ENCODE measurements around the gene EFCAB12.

DNA sequence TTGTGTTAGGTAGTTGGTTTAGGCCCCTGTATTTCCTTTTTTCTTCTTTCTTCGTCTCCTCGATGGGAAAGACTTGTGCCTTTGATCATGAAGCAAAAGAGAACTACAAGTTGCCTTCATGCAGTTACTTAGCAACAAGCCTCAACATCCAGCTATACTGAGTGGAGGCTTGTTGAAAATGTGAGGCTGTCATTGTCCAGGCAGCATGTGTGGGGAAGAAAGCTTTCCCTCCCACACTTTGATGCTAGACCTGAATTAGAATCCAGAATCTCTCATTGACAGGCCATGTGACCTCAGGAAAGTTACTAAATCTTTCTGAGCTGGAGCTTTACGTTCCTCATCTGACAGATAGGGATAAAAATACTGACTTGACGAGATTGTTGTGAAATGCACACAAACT lies 35.3 kb upstream of the EFCAB12 start:
- TF ChIP-seq, protein P1, sequence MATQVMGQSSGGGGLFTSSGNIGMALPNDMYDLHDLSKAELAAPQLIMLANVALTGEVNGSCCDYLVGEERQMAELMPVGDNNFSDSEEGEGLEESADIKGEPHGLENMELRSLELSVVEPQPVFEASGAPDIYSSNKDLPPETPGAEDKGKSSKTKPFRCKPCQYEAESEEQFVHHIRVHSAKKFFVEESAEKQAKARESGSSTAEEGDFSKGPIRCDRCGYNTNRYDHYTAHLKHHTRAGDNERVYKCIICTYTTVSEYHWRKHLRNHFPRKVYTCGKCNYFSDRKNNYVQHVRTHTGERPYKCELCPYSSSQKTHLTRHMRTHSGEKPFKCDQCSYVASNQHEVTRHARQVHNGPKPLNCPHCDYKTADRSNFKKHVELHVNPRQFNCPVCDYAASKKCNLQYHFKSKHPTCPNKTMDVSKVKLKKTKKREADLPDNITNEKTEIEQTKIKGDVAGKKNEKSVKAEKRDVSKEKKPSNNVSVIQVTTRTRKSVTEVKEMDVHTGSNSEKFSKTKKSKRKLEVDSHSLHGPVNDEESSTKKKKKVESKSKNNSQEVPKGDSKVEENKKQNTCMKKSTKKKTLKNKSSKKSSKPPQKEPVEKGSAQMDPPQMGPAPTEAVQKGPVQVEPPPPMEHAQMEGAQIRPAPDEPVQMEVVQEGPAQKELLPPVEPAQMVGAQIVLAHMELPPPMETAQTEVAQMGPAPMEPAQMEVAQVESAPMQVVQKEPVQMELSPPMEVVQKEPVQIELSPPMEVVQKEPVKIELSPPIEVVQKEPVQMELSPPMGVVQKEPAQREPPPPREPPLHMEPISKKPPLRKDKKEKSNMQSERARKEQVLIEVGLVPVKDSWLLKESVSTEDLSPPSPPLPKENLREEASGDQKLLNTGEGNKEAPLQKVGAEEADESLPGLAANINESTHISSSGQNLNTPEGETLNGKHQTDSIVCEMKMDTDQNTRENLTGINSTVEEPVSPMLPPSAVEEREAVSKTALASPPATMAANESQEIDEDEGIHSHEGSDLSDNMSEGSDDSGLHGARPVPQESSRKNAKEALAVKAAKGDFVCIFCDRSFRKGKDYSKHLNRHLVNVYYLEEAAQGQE (IDR thresholded peaks at IDR 0.05; ENCODE audit: insufficient read depth in 1 of 2, low read depth in 2 of 2, low read length in 1 of 2), result no peak
- TF ChIP-seq, protein P2, sequence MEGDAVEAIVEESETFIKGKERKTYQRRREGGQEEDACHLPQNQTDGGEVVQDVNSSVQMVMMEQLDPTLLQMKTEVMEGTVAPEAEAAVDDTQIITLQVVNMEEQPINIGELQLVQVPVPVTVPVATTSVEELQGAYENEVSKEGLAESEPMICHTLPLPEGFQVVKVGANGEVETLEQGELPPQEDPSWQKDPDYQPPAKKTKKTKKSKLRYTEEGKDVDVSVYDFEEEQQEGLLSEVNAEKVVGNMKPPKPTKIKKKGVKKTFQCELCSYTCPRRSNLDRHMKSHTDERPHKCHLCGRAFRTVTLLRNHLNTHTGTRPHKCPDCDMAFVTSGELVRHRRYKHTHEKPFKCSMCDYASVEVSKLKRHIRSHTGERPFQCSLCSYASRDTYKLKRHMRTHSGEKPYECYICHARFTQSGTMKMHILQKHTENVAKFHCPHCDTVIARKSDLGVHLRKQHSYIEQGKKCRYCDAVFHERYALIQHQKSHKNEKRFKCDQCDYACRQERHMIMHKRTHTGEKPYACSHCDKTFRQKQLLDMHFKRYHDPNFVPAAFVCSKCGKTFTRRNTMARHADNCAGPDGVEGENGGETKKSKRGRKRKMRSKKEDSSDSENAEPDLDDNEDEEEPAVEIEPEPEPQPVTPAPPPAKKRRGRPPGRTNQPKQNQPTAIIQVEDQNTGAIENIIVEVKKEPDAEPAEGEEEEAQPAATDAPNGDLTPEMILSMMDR (IDR thresholded peaks at IDR 0.05), result no peak
- TF ChIP-seq POLR2AphosphoS5 (IDR thresholded peaks at IDR 0.05; ENCODE audit: low read depth, low read length) (no peak), SIN3A (IDR thresholded peaks at IDR 0.05; ENCODE audit: borderline replicate concordance, insufficient read depth, low read depth, low read length) (no peak)

Data from Panc1 (cell line).